PFSK-1 (cell line): ENCODE results near the gene ACHE.

ENCODE experiments used
- FOXP2 ChIP-seq: optimal IDR thresholded peaks from 2 replicates; pipeline ENCODE3; 2011; ENCODE audit warnings: borderline replicate concordance, control low read depth, inconsistent platforms; ENCODE audit not compliant: insufficient read depth; ENCODE audit errors: extremely low read length, extremely low read depth
- POLR2AphosphoS5 ChIP-seq: IDR thresholded peaks from 2 replicates; pipeline ENCODE4 v1.6.1; 2012; ENCODE audit warnings: low read depth, mild to moderate bottlenecking, control low read depth, low read length, moderate library complexity
- SIN3A ChIP-seq: IDR thresholded peaks from 2 replicates; pipeline ENCODE4 v1.6.1; 2012; ENCODE audit warnings: mild to moderate bottlenecking, low read length, moderate library complexity, borderline replicate concordance; ENCODE audit not compliant: insufficient read depth
- TAF1 ChIP-seq: IDR thresholded peaks from 2 replicates; pipeline ENCODE4 v1.6.1; 2012; ENCODE audit warnings: low read length, control low read depth, borderline replicate concordance; ENCODE audit not compliant: insufficient read depth
- TF ChIP-seq, protein P1 (sequence below), 2 experiments: IDR thresholded peaks; 2 replicates each; pipeline versions ENCODE4 v1.6.1 to v1.8.0; 2011 to 2012; ENCODE audit warnings: low read depth in 2 of 2, low read length in 2 of 2, control low read depth in 1 of 2, inconsistent platforms in 1 of 2, mild to moderate bottlenecking in 1 of 2, moderate library complexity in 1 of 2; ENCODE audit not compliant: insufficient read depth in 1 of 2

DNA sequence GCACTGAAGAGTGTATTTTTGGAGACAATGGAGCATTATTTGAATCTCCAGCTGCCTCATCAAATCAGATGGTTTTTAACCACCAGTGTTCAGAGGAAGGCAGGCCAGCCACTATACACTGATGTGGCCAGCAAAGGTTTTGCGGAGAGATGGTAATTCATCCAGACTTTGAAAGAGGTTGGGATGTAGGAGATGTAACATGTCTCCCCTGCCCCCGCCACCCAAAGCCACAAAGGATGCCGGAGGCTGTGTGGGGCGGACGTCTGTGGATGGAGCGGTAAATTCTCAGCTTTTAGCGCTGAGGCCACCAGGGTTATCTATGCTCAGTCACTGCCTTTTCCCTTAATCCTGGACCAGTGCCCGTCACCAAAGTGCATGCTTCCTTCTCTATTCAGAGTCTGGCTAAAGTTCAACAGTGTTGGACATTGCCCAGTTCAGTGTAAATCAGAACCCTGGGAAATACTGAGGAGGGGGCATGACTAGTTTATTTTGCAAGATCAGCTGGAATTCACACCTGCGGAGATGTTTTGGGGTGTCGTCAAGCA is 32.2 kb downstream of the ACHE start:
- TF ChIP-seq, protein P1, sequence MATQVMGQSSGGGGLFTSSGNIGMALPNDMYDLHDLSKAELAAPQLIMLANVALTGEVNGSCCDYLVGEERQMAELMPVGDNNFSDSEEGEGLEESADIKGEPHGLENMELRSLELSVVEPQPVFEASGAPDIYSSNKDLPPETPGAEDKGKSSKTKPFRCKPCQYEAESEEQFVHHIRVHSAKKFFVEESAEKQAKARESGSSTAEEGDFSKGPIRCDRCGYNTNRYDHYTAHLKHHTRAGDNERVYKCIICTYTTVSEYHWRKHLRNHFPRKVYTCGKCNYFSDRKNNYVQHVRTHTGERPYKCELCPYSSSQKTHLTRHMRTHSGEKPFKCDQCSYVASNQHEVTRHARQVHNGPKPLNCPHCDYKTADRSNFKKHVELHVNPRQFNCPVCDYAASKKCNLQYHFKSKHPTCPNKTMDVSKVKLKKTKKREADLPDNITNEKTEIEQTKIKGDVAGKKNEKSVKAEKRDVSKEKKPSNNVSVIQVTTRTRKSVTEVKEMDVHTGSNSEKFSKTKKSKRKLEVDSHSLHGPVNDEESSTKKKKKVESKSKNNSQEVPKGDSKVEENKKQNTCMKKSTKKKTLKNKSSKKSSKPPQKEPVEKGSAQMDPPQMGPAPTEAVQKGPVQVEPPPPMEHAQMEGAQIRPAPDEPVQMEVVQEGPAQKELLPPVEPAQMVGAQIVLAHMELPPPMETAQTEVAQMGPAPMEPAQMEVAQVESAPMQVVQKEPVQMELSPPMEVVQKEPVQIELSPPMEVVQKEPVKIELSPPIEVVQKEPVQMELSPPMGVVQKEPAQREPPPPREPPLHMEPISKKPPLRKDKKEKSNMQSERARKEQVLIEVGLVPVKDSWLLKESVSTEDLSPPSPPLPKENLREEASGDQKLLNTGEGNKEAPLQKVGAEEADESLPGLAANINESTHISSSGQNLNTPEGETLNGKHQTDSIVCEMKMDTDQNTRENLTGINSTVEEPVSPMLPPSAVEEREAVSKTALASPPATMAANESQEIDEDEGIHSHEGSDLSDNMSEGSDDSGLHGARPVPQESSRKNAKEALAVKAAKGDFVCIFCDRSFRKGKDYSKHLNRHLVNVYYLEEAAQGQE (IDR thresholded peaks at IDR 0.05; ENCODE audit: insufficient read depth in 1 of 2, low read depth in 2 of 2, low read length in 2 of 2), result no peak
- TF ChIP-seq POLR2AphosphoS5 (no peak), FOXP2 (no peak), SIN3A (no peak), TAF1 (no peak)
